Loucy (cell line): ENCODE results near the gene CFAP70.

Experiments
- H2AFZ ChIP-seq: fragments of 200-600 bp; sonication (generic); 2 replicates; pipeline ENCODE4 v1.6.0; 2016; ENCODE audit warnings: antibody characterized with exemption, mild to moderate bottlenecking, low read length, moderate library complexity
- H3F3A ChIP-seq: fragments of 200-600 bp; 2 replicates; pipeline ENCODE4 v1.6.0; 2016; ENCODE audit warnings: antibody characterized with exemption, low read depth, mild to moderate bottlenecking
- H3K27me3 ChIP-seq: fragments of 200-600 bp; sonication (generic); 2 replicates; pipeline ENCODE4 v1.6.1; 2014; ENCODE audit warnings: low read length, mild to moderate bottlenecking; ENCODE audit not compliant: insufficient read depth, poor library complexity, severe bottlenecking
- H3K36me3 ChIP-seq: fragments of 200-600 bp; sonication (generic); 2 replicates; pipeline ENCODE4 v1.6.1; 2016; ENCODE audit warnings: low read length; ENCODE audit not compliant: insufficient read depth
- H3K4me1 ChIP-seq: fragments of 200-600 bp; sonication (generic); 2 replicates; pipeline ENCODE4 v1.5.1; 2014; ENCODE audit warnings: low read length, mild to moderate bottlenecking; ENCODE audit not compliant: insufficient read depth, poor library complexity, severe bottlenecking
- H3K4me2 ChIP-seq: fragments of 200-600 bp; sonication (generic); 2 replicates; pipeline ENCODE4 v1.6.0; 2014; ENCODE audit warnings: antibody characterized with exemption, low read length, low read depth, mild to moderate bottlenecking; ENCODE audit not compliant: poor library complexity, severe bottlenecking
- H3K4me3 ChIP-seq: fragments of 200-600 bp; sonication (generic); 2 replicates; pipeline ENCODE4 v1.5.1; 2014; ENCODE audit warnings: low read length, mild to moderate bottlenecking, mixed read lengths; ENCODE audit not compliant: poor library complexity, severe bottlenecking
- H3K79me2 ChIP-seq: fragments of 200-600 bp; sonication (generic); 2 replicates; pipeline ENCODE4 v1.6.1; 2014; ENCODE audit warnings: low read length; ENCODE audit not compliant: insufficient read depth
- H3K9ac ChIP-seq: fragments of 200-600 bp; sonication (generic); 2 replicates; pipeline ENCODE4 v1.6.0; 2014; ENCODE audit warnings: mild to moderate bottlenecking, low read depth, low read length, moderate library complexity; ENCODE audit not compliant: poor library complexity, severe bottlenecking
- H3K9me2 ChIP-seq: fragments of 200-600 bp; sonication (generic); replicated peaks from 2 replicates; pipeline ENCODE4 v1.6.1; 2016; ENCODE audit warnings: low read depth, low read length, mixed read lengths
- H3K9me3 ChIP-seq: fragments of 200-600 bp; sonication (generic); 2 replicates; pipeline ENCODE4 v1.6.1; 2014; ENCODE audit warnings: mild to moderate bottlenecking, antibody characterized with exemption, low read length, low read depth; ENCODE audit not compliant: insufficient read depth
- H4K20me1 ChIP-seq: fragments of 200-600 bp; sonication (generic); 2 replicates; pipeline ENCODE4 v1.6.0; 2014; ENCODE audit warnings: antibody characterized with exemption, low read length, mild to moderate bottlenecking; ENCODE audit not compliant: insufficient read depth, poor library complexity, severe bottlenecking
- CTCF ChIP-seq: fragments of 200-600 bp; sonication (generic); conservative IDR thresholded peaks from 2 replicates; pipeline ENCODE4 v1.5.1; 2014; ENCODE audit warnings: mild to moderate bottlenecking, antibody characterized with exemption, low read length
- EZH2phosphoT487 ChIP-seq: fragments of 200-600 bp; IDR thresholded peaks from 2 replicates; pipeline ENCODE4 v1.6.1; 2018; ENCODE audit warnings: antibody characterized with exemption, mild to moderate bottlenecking, moderate library complexity, borderline replicate concordance

Gene CFAP70

DNA sequence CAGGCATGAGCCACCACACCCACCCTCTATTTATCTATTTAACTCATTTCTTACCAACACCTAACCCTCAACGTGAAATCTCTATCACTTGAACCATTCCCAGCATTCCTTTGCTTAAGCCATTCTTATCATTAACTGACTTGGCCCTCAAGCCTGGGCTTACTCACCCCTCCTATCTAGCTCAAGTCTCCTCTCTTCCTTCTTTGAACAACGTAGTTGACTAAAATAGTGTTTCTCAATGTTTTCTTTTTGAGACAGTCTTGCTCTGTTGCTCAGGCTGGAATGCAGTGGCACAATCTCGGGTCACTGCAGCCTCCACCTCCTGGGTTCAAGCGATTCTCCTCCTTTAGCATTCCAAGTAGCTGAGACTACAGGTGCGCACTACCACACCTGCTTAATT lies 48.2 kb upstream of the CFAP70 start:
- no peak overlapping the region for H3K4me2 ChIP-seq
- no peak overlapping the region for H3K4me3 ChIP-seq
- H3K79me2 ChIP-seq: peaks cover 88% of the 10 kb centered on the region
- no peaks in the 10 kb centered on the region for H3K9me3 ChIP-seq
- TF ChIP-seq CTCF: no peak
- no peak for TF ChIP-seq EZH2phosphoT487
- H3K27me3 ChIP-seq: no peaks in the 10 kb centered on the region
- H3F3A ChIP-seq: no peaks in the 10 kb centered on the region
- H3K36me3 ChIP-seq: no peaks in the 10 kb centered on the region
- H3K9me2 ChIP-seq: no peaks in the 10 kb centered on the region
- no peak overlapping the region for H2AFZ ChIP-seq
- peaks cover 20% of the 10 kb centered on the region for H3K4me1 ChIP-seq
- no peak overlapping the region for H3K9ac ChIP-seq
- peaks cover 23% of the 10 kb centered on the region for H4K20me1 ChIP-seq

DNA sequence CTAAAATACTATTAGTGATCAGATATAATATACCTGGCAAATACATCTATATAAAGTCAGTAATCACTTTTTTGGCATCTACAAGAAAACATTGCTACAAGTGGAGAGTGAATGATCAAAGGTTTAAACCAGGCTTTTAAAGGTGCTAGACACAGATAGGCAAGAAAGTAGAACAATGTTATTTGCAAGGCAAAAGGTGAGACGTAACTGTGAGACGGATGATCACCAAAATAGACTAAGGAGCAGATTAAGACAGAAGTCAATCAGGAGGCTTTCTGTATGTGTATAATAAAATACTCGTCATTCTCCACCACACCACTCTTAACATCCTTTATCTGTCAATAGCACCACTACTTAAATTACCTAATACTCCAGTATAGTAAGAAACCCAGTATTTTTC lies 46.9 kb upstream of the CFAP70 start:
- H3K36me3 ChIP-seq: no peaks in the 10 kb centered on the region
- no peaks in the 10 kb centered on the region for H3K27me3 ChIP-seq
- no peak overlapping the region for H3K4me2 ChIP-seq
- no peak overlapping the region for H3K4me3 ChIP-seq
- H3K9me2 ChIP-seq: no peaks in the 10 kb centered on the region
- no peak overlapping the region for H3K9ac ChIP-seq
- no peaks in the 10 kb centered on the region for H3F3A ChIP-seq
- H2AFZ ChIP-seq: no peak overlapping the region
- peaks cover 17% of the 10 kb centered on the region for H3K4me1 ChIP-seq
- TF ChIP-seq CTCF: no peak
- no peak for TF ChIP-seq EZH2phosphoT487
- no peaks in the 10 kb centered on the region for H3K9me3 ChIP-seq
- H4K20me1 ChIP-seq: peaks cover 23% of the 10 kb centered on the region
- peaks cover 80% of the 10 kb centered on the region for H3K79me2 ChIP-seq

- H3K36me3 ChIP-seq: no peaks in the 10 kb centered on the region
- H3K4me2 ChIP-seq: no peak overlapping the region
- no peak overlapping the region for H2AFZ ChIP-seq
- no peaks in the 10 kb centered on the region for H3K9me2 ChIP-seq
- no peak overlapping the region for H3K4me3 ChIP-seq
- peaks cover 71% of the 10 kb centered on the region for H3K79me2 ChIP-seq
- H3K9me3 ChIP-seq: no peaks in the 10 kb centered on the region
- H3K4me1 ChIP-seq: peaks cover 9% of the 10 kb centered on the region
- peaks cover 23% of the 10 kb centered on the region for H4K20me1 ChIP-seq
- no peaks in the 10 kb centered on the region for H3F3A ChIP-seq
- H3K9ac ChIP-seq: no peak overlapping the region
- TF ChIP-seq CTCF (no peak), EZH2phosphoT487 (no peak)
- no peaks in the 10 kb centered on the region for H3K27me3 ChIP-seq
Measured at GRCh38 chr10:73404690-73405089, 46.0 kb upstream of the CFAP70 start.
